NCI-H1436 treated with DMSO at 0.1 percent for 48 hours (cell line): Measurements from ENCODE around the gene PITX2.

Experiments
- DNase-seq: peaks from one replicate; lab custom pipeline; 2025; lab: John Stamatoyannopoulos, UW

PITX2 gene

DNA sequence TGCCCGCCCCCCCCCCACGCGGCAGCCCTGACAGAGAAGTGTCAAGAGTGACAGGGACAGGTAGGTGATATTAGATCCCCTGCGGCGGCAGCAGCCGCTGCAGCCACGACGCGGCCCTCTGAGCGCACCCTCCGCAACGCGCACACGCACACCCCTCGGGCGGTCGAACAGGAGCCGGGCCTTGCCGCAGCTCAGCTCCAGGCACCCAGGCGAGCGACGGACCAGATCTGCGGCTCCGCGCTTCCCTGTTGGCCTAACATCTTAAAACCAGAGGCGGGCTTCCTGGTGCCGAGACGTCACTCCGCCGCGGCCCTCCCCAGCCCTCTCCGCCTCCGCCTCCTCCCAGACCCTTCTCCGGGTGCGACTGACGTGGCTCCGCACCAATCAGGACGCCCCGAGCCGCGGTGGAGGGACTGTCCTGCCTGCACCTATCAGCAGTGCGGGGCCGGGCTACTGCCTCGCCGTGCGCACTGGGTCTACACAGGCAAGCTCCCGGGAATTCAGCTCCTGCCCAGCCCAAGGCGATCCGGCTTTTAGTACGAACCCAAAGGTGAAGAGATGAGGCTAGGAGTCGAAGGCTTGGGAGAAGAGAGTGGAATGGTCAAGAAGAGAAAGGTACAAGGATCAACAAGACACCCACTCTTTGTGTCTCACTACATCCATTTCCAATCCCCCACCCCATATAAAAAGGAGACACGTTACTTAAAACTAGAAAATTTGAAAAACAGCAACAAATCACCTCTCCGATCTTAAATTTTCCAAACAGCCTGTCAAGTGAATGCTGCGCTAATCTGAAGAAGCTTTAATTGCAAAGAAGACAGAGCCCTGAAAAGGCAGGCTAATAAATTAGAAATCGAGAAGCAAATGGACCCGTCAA is at the start of gene PITX2:
TSS of gene PITX2 (minus strand) at position 237 of the 877 bp plus-strand sequence. CDS start 617 bp downstream, outside the sequence.
- DNase-seq: no peak

DNA sequence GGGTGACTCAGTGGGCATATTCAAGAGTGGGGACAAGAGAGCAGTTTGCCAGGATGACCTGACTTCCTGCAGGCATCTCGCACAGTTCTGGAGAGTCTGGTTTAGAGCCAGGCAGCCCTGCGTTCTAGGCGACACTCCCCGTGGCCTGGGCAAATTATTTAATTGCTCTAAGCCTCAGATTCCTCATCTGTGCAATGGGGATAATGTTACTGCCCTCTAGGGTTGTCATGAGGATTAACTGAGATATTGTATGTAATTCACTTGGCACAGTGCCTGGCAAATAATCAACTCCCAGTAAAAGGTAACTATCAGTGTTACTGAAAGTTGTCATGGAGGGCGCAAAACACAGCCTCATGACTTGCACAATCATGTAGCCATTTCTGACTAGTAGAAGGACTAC is 48.8 kb upstream of the PITX2 start:
- DNase-seq: no peak

DNA sequence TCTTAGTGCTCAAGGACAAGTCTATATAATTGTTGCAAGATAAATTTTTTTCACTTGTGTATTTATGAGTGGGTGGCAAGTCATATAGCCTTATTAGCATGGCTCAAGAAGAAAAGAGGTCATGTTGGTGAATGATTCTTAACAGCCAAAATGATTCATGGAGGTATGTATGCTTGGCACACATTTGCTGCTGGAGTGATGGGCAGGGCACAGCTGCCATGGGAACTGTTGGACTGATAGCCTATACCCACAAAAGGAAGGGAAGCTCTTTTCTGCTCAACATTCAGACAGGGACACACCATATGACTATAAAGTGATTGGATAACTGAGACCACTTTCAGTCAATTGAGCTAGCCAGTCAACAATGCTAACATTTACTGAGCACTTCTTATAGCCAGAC is 46.8 kb upstream of the PITX2 start:
- no peak for DNase-seq

DNA sequence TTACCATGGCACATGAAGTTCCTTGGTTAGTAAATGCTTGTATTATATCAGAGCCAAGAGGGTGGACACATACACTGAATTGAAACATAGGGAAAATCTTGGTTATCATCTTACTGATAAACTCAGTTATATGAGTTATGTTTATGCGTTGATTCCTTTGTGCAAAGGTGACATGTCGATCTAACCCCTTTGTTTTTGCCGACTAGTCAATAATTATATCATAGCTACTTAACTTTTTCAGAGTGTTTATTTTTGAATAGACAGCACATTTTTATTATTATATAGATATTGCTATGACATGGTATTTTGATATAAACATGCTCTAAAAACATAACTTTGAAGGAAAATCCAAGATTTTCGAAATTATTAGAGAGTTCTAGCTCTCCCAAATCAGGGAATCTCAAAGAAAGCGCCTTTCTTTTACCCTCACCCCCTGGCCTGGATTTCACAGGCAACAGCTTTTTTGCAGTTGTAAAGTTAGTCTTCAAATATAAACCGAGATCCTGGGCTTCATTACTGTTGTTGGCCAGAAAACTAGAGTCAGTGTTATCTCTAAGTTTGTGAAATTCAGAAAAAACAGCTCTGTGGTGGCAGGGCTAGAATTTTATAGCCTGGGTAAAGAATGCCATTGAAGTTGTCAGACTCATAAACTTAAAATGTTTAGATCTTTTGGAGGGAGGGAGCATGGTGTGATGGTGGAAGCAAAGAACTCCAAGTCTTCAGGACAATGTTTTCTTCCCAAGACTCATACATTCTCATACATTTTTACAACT is 45.8 kb upstream of the PITX2 start:
- DNase-seq: no peak

DNA sequence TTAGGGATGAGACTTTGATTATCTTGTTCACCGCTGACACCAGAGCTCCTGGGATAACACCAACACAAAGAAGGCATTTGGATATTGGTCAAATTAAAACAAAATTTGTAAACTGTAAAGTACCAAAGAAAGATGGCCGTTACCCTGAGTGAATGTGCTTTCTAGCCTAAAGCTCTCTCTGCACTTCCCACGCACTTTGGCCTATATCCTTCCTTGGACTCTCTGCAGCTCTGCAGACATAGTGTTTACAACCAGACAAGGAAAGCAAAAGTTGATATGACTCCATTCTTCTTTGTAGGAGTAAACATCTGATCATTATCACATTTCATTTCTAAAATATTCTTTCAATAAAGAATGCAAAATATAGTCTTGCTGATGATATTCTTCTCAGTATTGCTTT is 44.8 kb upstream of the PITX2 start:
- no peak for DNase-seq

DNA sequence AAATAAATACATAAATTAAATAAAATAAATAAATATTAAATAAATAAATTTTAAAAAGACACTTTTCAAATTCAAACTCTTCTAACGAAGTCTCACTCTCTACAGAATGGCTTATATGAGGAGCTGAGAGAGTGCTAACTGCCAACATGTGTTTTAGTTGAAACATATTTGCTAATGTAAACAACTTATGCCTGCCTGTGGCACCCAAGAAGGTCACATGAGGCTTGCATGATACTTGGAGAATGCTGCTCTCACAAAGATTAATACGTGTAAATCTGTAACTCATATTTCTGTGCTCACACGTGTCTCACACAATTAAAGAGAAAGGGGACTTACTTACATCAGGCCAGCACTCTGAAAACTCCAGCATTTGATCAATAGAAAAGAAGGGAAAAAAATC is 43.2 kb upstream of the PITX2 start:
- no peak for DNase-seq

DNA sequence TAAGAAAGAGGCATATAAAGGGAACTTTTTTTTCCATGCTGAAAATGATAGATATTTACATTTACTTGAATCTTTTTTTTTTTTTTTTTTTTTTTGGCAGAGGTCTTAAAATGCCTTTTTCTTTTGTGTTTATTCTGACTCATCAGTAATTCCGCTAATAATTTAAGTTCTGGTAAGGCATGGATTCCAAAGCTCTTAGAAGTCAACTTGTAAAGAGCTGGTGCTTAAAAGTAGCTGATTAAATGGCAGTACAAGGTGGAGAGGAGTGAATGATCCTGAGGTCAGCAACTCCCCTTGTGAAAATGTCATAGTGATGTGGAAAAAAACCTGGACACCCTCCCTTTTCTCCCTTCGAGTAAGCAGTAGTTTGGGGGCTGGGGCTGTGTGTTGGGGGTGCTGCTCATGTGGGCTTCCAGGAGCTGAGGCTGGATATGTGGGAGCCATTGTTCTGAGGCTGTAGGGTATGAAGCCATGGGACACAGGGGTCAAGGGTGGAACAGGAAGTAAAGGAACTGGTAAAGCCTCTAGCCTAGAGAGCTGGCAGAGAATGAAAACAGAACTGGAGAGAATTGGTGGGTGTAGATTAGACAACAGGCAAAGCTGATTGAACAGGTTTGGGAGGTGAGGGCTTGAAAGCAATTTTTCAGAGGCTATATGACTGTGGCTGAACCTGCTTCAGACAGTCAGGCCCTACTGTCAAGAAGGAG is 41.0 kb upstream of the PITX2 start:
- no peak for DNase-seq

DNA sequence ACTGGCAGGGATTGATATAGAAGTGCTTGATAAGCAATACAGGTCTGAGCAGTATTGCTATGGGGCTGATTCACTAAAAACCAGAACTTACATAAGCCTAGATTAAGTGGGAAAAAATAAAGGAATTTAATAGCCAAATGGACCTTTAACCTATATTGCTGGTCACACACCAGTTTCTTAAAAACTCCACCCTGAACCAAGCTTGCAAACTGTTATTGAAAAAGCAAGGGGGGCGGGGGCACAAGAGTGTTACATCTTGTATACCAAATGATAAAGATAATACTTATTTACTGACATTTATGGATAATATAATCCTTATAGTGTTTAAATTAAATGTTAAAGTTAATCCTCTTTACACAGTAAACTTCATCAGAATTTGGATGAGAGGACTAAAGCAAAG is 40.3 kb upstream of the PITX2 start:
- DNase-seq: no peak

DNA sequence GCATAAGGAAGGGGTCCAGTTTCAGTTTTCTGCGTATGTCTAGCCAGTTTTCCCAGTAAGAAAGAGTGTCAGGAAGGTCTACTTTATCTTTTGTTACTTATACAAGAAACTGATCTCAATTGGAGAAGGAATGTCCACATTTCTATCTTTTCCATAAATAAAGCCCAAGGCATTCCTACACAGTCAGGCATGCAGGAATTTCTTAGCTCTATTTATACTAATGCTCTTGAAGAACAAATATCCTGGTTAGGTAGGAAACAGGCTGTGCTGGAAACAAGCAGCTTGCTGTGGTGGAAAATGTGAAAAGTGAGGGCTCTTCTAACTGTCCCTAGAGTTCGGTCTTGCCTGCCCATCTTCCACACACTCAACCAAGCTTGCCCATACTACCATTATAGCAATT is 37.9 kb upstream of the PITX2 start:
- no peak for DNase-seq

DNA sequence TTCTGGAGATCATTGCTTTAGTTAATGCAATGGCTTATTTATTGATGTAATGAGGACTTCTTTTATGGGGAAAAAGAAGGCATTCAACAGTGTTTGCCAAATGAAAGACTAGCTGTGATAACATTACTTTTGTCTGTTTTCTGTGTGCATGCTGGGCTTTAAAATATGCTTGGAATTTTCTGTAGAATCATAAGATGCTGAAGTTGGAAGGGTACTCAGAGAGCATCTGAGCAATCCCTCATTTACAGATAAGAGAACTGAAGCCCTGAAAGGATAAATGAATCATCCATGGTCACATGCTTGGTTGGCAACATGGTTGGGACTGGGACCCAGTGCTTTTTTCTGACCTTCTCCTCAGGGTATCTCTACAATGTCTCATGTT is 31.4 kb upstream of the PITX2 start:
- no peak for DNase-seq

DNA sequence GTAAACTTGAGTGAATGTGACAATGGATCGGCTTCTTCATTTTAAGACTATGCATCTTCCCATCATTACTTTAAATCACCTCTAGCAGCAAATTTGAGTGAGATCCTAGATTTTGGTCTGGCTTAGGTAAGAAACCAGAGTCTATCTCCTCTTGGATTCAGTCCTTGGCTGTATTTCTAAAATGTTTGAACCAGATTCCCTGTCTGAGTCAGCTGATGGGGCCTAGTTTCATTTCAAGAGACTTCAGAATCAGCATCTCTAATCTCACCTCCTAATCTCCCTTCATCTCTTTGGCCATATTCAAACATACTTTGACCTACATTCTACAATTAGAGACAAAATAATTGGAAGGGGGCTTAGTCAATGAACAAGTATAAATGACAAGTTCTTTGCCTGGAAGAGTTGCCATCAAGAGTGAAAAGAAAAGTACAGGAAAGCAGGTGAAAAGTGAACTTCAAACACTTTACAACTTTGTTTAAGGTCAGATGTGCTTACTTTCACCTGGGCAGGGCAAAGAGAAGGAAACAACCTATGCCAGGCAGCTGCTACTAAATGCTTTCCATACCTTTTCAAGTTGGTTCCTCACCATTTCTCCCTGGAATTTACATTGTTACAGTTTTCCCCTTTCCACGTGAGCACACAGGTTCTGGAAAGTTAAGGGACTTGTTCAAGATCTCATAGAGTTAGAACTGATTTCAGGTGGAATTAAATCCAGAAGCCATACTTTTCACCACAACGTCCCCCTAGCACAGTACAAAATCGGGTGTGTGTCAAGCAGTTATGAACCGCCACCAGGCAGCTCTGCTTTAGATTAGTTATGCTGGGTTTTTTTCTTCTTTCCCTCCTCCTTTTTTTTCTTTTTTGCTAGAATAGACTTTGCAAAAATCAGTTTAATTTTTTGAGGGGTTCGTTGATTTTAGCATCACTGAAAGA is 30.7 kb upstream of the PITX2 start:
- DNase-seq: no peak

DNA sequence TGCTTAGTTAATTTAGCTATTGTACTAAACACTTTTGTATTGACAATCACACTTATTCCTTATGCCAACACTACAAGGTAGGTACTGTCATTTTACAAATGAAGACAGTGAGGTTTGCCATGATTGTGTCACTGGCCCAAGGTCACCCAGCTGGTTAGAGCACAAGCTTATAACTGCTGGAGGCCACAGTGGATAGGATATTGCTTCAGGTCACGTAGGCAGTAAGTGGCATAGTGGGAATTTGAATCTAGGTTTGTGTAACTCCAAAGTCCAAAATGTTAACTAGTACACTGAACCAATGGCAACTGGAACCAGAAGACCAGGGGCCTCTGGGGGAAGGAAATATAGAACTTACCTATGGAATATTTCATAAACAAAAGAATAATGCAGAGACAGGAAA is 21.1 kb upstream of the PITX2 start:
- no peak for DNase-seq

DNA sequence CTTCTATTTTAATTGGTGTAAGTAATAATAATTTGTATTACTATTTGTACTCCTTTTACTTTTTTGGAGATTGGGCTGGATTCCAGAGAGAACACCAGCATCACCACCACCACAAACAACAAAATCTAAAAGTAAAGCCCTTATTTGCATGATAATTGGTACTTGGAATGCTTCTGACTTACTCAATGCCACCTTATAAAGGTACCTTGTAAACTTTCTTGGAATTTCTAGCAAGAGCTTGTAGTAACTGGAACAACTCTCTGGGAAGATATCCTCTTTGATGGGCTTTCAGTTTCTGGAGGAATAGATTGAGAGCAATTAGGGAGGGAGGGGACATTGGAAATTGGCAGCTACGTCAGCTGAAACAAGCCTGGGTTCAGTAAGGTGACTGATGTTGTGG is 20.2 kb upstream of the PITX2 start:
- no peak for DNase-seq

DNA sequence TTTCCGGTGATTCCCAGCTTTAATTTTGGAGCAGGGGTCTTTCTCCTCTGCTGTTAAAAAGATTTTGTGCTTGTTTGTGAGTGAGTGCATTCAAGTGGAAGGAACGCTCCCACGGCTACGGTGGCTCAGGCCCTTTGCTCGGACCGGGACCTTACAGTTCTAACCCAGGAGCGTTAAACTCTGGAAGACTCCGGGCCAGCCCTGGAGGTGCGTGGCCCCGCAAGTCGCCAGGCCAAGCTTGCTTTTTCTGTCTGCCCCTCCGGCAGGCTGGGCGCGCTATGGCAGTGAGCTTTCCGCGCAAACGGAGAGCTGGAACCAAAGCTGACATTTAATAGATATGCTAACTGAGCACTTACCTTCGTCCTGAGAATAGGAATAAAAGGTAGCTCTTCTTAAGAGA is 18.3 kb upstream of the PITX2 start:
- no peak for DNase-seq

DNA sequence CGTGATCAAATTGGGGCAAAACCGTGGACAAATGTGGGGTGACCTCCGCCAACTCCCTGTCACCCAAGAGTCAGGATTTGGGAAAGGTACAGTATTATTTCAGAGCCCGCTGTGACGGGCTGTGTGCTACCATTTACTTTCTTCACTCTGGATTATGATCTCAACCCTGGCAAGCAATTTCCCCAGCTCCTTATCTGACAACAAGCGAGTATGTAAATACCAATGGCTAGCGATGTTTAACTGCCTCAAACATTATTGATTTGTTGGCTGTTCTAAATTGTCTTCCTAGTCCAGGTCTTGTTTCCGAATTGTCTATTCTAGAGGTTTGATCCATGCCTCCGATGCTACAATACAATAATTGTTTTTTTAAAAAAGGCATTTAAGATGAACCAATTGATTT is 17.7 kb upstream of the PITX2 start:
- DNase-seq: no peak

DNA sequence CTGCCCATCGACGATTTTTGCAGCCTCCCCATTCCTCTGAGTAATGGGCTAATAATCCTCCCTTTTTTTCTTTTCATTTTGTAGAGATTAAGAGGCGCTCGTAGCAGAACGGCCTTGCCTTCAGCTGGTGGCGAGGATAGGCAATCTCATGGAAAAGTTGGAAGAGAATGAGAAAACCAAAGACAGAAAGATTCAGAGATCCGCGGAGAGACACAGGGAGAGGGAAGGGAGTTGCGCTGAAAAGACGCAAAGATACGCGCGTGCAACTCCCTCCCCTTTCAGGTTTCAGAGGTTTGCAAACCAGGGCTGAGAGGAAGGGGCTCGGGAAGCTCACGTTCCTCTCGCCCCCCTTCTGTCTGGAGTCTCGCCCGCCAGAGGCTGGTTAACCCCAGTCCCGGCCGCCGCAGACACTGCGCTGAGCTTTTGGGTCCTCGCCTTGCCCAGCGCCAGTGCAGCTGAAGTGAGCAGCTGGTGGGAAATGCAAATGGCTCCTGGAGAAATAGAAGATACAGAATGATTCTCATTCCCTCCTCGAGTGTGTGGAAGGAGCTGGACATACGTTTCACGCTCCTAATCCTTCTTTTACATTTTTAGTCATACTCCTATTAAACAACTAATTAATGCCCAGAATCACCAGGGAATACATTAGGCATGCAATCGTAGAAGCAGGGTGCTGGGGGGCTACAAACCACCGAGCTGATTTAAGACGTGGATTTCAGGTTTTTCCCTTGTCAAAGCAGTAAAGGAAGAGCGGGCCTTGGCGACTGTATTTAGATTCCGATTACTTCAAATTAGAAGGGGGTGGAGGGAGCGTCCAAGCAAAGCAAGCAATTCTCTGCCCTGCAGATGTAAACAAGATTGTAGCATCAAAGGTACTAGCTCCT is 16.6 kb upstream of the PITX2 start:
- DNase-seq: no peak

DNA sequence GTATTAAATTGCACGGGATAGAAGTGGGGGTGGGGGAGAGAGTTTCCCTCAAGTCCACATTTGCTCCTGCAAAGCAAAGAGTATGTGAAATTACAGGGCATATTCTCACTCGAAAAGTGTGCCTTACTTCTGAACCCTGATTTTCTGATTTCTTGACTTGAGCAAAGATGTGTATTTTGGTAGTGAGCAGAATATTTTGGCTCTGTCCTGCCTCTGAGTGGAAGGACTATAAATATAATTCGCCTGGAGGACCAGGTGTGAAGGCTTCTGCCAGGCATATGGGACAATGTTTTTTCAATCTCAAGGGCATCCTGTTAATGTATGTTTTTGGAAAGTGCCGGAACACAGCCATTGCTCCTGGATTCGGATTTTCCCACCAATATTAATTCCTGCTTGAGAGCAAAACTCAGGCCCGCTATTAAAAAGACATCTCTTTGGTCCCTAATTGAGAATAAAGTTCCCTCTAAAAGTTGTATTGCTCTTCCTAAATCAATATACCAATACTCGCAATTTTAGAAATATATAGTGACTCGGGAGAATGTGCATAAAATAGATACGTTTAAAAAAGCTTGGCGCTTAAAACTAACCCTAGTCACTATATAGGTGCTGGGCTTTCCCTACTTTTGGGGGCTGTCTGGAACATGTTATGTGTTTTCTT is 15.3 kb upstream of the PITX2 start:
- no peak for DNase-seq

DNA sequence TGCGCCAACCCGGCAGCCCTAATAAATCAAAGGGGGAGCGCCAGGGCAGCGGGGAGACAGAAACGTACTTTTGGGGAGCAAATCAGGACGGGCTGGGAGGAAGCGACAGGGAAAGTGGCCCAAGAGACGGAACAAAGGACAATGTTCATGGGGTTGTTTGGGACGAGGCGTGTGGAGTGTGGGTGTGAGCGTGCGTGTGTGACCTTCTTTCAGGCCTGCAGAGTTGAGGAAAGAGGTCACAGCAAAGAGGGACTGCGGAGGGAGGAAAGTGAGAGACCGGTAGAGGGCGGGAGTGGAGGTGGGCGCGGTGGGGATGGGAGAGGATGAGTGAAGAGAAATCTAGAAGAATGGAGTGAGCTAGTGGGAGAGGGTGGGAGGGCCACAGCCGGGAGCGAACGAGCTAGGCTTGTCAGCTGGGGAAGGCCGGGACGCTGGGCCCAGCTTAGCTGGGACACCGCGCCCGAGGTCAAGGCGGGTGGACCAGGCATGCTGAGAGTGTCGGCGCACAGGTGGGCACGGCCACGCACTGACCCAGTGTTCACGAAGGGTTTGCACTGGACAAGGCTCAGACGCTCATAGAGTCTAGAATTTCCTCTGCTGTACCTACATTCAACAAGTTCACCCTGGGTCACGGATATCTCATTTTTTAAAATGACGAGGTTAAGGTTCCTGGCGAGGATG is 14.7 kb upstream of the PITX2 start:
- DNase-seq: no peak

DNA sequence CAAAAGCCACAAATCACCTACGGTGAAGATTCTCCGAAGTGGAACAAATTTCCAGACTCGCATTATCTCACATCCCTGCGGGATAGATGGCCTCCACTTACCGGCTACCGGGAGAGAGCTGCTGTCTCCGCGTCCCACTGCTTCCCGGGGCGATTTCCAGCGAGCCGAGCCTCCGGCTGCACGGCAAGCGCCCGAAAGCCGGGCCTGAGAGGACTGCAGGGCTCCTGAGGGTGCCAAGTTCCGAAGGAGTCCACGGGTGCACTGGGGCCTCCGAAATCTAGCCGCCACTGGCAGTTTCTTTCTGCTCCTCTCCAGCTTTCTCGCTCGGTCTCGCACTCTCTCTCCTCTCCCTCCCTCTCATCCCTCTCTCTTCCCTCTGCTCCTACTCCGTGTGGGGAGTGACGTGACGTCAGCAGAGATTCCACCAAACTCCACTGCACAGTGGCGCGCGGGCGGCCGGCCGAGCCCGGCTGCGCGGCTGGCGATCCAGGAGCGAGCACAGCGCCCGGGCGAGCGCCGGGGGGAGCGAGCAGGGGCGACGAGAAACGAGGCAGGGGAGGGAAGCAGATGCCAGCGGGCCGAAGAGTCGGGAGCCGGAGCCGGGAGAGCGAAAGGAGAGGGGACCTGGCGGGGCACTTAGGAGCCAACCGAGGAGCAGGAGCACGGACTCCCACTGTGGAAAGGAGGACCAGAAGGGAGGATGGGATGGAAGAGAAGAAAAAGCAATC is 14.0 kb upstream of the PITX2 start:
- DNase-seq: no peak
